GM18505 (cell line): ENCODE measurements around the gene C5AR2.
"Not testable (repeated sequence)": the region's sequence is repeated elsewhere in the genome, so short reads cannot be mapped to it uniquely, and the experiment has no call there.

Experiments used
- ATAC-seq: cut with Tn5 transposase; IDR thresholded peaks from one replicate; pipeline ENCODE4 v1.9.1; 2021; ENCODE audit not compliant: unreplicated experiment
- POLR2A ChIP-seq: IDR thresholded peaks from 4 replicates; pipeline ENCODE4 v1.6.1; 2011; ENCODE audit warnings: borderline replicate concordance; ENCODE audit not compliant: insufficient read depth, insufficient read length; ENCODE audit errors: extremely low read depth

Gene C5AR2

GRCh38 chr19:47376589-47377144 is 44.7 kb downstream of the C5AR2 start:
- ATAC-seq, result no peak

GRCh38 chr19:47377208-47377701 is 45.3 kb downstream of the C5AR2 start:
- TF ChIP-seq POLR2A, result no peak
- no peak for ATAC-seq

More at GRCh38 chr19:47376589-47377144, 44.7 kb downstream of the C5AR2 start:
- TF ChIP-seq POLR2A, result no peak

- TF ChIP-seq POLR2A, result no peak
- no peak for ATAC-seq
Observed at GRCh38 chr19:47377801-47378200, 45.8 kb downstream of the C5AR2 start.

- TF ChIP-seq POLR2A, result no peak
- ATAC-seq, result no peak
Observed at GRCh38 chr19:47378246-47378645, 46.3 kb downstream of the C5AR2 start.

GRCh38 chr19:47379381-47379938 is 47.5 kb downstream of the C5AR2 start:
- TF ChIP-seq POLR2A, result no peak
- ATAC-seq, result no peak

GRCh38 chr19:47380559-47380958 is 48.6 kb downstream of the C5AR2 start:
- no peak for TF ChIP-seq POLR2A
- ATAC-seq, result no peak

GRCh38 chr19:47381121-47381520 is 49.1 kb downstream of the C5AR2 start:
- no peak for TF ChIP-seq POLR2A
- ATAC-seq, result no peak

GRCh38 chr19:47381653-47382279 is 49.8 kb downstream of the C5AR2 start:
- no peak for ATAC-seq
- TF ChIP-seq POLR2A, result no peak

GRCh38 chr19:47383890-47384289 is 51.9 kb downstream of the C5AR2 start:
- ATAC-seq, result not testable (repeated sequence)

GRCh38 chr19:47384533-47384932 is 52.6 kb downstream of the C5AR2 start:
- not testable (repeated sequence) for ATAC-seq

GRCh38 chr19:47386582-47386981 is 54.6 kb downstream of the C5AR2 start:
- ATAC-seq, result not testable (repeated sequence)

- not testable (repeated sequence) for ATAC-seq
Observed at GRCh38 chr19:47387623-47388022, 55.6 kb downstream of the C5AR2 start.

- ATAC-seq, result not testable (repeated sequence)
Observed at GRCh38 chr19:47388721-47389120, 56.7 kb downstream of the C5AR2 start.

GRCh38 chr19:47389150-47389556 is 57.2 kb downstream of the C5AR2 start:
- TF ChIP-seq POLR2A, result no peak
- ATAC-seq, result no peak
